ENCODE results near the gene ANKRD63.

The ANKRD63 gene

DNA sequence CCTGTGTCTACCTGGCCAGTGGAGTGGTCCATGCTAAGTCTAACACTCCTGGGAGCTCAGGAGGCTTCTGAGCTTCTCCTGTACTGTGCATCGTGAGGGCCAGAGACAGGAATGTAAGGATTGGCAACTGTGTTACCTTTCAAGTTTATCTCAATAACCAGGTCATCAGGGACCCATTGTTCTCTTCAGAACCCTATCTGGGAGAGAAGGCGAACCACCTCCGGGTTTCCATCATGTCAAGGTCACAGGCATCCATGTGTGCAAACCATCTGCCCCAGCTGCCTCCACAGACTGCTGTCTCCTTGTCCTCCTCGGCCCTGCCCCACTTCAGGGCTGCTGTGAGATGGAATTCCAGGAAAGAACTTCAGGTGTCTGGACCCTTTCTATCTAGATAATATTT is 5.9 kb downstream of the ANKRD63 start:
- no peak for DNase-seq

DNA sequence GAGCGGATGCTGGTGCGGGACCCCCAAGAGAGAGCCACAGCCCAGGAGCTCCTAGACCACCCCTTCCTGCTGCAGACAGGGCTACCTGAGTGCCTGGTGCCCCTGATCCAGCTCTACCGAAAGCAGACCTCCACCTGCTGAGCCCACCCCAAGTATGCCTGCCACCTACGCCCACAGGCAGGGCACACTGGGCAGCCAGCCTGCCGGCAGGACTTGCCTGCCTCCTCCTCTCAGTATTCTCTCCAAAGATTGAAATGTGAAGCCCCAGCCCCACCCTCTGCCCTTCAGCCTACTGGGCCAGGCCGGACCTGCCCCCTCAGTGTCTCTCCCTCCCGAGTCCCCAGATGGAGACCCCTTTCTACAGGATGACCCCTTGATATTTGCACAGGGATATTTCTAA is 6.9 kb downstream of the ANKRD63 start:
- no peak for DNase-seq

DNA sequence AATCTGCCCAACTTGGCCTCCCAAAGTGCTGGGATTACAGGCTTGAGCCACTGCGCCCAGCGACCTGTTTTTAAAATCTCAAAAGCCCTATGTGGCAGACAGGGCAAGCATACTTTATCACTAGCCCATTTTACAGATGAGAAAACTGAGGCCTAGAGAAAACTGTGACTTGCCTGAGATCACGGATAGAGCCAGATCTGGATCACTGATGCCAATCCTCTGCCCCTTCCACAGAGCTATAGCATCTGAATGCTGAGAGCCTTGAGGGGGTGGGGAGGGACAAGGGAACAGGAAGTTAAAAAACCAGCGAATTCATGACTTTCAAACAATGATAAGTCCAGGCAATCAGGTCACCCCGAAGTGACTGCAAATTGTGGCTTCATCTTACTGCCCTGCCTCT is 7.3 kb downstream of the ANKRD63 start:
- no peak for DNase-seq

DNA sequence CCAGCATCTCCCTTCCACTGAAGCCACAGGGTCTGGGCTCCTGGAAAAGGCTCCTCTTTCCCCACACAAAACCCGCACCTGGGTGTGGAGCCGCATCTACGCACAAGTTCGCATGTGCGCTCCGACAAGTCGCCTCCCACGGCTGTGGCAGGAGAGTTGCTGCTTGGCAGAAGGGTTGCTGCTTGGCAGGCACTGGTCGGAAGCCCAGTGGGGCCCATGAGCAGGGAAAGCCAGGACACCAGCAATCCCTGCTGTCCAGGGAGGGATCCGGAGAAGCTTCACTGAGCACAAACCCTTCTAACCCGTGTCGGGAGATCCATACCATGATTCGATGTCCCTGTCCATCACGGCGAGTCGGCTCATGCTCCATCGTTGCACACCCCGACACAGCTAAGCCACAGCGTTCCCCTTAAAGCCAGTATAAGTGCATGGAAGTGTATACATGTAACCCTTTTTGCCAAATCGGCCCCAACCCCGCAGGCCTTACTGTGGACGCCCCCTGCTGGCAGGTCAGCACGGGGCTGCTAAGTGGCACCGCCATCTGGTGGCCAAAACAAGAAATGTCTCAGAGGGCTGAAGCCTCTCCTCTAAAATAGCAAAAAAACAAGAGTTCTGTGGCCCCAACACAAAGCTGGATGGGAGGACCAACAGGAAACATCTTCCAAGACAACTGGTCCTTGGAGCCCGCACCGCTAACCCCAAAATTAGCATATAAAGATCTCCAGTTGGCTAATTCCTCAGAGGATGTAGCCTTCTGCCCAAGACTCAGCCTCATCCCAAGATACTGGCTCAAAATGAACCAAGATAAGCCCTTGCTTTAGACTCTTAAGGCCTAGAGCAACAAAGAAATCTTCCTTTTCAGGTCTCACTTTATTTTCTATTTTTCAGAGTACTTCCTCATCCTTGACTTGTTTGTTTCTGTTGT is 8.3 kb downstream of the ANKRD63 start:
- DNase-seq, result peak; percentile 65

DNA sequence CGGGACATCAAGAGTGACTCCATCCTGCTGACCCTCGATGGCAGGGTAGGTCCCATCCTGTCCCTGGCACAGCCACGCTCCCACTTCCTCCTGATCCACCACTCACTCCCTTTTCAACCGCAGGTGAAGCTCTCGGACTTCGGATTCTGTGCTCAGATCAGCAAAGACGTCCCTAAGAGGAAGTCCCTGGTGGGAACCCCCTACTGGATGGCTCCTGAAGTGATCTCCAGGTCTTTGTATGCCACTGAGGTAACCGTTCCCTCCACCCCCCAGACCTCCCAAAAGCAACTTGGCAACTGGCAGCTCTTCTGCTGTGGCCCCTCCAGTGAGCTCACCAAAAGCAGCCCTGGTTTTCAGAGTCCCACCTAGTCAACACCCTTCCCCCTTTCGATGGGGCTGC is 9.4 kb downstream of the ANKRD63 start:
- no peak for DNase-seq

DNA sequence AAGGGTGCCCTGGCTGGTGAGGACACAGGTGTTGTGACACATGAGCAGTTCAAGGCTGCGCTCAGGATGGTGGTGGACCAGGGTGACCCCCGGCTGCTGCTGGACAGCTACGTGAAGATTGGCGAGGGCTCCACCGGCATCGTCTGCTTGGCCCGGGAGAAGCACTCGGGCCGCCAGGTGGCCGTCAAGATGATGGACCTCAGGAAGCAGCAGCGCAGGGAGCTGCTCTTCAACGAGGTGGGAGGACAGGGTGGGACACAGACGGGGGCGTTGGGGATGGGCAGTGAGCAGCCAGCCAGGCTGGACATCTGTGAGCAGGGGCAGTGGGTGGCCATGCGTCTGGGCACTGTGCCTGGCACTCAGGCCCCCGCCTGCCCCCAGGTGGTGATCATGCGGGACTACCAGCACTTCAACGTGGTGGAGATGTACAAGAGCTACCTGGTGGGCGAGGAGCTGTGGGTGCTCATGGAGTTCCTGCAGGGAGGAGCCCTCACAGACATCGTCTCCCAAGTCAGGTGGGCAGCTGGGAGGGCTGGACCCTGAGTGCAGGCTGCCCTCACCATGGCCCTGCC is 10.3 kb downstream of the ANKRD63 start:
- DNase-seq, result no peak

DNA sequence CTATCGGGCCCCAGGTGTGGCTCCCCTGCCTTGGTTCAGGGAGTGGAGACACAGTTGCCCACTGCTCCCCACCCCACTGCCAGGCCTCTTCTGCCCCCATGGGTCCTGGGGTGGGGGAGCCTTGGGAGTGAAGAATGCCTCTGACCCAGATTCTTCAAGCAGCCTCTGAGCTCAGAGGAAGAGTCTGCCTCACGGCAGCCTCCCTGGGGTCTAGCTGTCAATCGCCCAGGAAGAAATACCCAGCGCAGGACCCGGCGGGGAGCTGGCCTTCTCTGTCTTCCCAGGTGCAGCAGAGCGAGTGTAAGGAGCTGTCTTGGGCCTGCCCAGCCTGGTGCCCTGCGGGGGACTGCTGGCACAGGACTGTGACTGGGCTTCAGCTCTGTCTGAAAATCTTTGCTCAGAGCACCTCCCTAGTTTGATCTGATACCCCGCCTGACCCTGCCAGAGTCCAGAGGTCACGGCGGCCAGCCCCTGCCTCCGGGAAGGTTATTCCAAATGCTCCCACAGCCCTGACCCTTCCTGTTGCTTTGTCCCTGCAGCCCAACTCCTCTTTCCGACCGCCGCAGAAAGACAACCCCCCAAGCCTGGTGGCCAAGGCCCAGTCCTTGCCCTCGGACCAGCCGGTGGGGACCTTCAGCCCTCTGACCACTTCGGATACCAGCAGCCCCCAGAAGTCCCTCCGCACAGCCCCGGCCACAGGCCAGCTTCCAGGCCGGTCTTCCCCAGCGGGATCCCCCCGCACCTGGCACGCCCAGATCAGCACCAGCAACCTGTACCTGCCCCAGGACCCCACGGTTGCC is 11.0 kb downstream of the ANKRD63 start:
- no peak for DNase-seq

DNA sequence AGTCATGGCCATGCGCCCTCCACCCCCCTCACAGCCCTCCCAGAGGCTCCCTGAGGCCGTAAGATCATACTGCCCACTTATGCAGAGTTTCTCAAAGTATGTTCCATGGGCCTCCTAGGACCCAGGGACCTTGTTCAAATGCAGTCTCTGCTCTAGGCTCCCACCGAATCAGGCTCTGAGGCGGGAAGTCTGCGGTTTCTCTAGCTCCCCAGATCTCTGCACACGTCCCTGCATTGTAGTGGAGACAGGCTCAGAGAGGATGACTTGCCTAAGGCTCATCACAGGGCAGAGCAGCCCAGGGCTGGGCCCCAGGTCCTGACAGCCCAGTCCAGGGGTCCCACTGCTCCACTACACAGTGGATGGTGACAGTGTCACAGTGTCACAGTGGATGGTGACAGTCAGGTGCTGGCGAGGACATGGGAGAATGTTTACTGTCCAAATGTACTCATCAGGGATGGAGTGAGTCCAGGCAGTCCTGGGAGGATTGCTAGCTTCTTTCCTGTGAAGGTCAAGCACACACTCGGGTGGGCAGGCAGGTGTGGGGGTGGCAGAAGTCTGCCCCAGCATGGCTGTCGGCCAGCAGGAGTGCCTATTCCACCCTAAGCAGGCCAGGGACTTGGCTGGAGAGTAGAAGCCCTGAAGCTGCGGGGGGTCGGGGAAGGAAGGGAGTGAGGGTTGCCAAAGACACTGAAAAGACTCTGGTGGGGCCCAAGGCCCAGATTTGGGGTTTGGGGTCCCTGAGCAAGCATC is 12.4 kb downstream of the ANKRD63 start:
- no peak for DNase-seq

DNA sequence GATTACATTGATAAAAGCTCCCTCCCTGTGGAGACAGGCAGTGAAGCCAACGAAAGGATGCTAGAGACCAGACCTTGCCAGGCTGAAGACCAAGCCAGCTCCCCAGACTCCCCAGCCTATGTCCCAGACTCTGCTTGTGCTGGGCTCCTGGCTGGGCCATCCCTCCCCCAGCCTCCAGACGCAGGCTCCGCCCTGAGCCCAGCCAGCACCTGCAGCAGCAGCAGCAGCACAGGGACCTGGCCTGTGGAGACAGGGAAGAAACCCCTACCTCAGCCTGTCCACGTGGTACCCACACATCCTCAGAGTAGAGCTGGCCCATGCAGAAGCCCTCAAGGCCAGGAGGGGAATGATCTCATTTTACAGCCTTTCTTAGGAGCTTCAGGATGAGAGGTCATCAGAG is 13.3 kb downstream of the ANKRD63 start:
- no peak for DNase-seq

DNA sequence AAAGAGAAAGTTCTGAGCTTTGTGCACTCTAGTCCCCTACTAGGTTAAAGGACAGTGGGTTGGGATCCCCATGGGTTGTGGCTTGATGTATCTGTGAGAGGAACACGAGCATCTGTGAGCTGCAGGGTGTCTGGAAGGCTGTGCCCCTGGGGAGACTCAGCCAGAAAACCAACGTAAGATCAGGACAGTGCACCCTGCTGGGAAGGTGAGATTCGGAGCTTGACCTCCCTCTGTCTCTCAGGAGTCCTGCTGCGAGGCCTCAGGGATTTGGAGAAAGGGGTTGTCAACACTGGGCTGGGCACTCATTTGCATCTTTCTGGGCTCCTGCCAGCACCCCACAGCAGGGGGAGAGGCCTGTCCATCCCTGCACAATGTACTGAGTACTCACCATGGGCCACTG is 15.2 kb downstream of the ANKRD63 start:
- DNase-seq, result no peak

DNA sequence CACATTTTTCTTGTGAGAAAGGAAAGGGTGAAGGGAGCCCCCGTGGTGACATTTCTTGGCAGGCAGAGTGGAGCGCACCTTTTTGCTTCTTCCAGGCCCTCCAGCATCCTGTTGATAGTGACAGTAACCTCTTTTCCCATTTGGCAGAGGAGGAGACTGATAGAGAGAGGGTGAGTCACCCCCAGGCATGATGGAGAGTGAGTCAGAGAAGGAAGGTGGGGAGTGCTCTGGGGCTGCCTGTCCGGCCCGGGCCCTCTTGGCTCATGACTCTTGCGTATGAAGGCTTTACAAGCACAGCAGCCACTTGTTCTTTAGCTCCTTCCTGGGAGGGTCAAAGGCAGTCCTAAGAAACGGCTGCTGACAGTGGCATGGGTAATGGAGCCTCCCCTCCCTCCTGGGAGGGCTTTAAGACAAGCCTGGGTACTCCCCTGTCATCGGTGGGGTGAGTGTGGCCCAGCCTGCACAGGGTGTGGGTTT is 16.0 kb downstream of the ANKRD63 start:
- no peak for DNase-seq

DNA sequence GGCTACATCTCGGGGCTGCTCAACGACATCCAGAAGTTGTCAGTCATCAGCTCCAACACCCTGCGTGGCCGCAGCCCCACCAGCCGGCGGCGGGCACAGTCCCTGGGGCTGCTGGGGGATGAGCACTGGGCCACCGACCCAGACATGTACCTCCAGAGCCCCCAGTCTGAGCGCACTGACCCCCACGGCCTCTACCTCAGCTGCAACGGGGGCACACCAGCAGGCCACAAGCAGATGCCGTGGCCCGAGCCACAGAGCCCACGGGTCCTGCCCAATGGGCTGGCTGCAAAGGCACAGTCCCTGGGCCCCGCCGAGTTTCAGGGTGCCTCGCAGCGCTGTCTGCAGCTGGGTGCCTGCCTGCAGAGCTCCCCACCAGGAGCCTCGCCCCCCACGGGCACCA is 17.0 kb downstream of the ANKRD63 start:
- DNase-seq, result no peak

DNA sequence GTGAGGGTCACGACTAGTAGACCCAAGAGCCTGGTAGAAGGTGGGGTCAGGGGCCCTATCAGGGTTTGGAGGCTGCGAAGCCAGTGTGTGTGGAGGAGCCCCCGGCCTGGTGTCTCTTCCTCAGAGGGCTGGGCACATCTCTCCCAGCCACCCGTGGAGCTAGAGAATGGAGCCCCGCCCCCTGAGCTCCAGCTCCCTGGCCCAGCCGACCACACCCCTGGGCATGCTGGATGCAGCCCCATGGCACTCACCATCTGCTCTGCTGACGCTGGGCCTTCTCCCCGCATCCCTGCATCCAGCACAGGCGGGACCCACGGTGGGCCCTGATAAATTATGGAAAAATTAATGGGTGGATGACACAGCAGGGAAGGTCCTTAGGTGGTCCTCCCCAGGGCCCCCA is 17.5 kb downstream of the ANKRD63 start:
- no peak for DNase-seq

DNA sequence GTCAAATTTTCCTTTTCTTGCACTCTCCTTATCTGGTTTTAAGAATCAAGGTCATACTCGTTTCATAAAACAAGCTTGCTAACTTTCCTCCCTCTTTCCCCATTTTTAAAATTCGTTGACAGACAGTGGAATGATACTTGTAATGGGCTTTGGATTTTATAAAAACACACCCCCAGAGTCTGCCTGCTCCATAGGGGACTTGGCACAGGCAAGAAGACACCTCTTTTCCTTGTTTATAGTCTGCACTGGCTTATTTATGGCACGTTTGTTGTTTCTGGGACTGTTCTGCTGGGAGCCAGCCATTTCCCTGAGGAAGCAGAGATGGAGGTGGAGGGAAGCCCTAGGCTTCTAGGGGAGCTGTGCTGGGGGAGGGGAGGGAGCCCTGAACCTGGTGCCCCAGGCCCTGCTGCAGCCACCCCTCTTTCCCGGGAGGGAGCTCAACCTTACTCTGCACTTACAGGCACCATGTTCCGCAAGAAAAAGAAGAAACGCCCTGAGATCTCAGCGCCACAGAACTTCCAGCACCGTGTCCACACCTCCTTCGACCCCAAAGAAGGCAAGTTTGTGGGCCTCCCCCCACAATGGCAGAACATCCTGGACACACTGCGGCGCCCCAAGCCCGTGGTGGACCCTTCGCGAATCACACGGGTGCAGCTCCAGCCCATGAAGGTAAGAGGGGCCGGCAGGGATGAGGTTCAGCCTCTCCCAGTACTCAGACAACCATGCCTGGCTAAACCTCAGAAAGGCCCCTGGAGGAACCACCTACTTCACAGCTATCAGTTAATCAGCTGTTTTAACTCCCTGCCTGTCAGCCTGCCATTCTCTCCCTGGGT is 18.3 kb downstream of the ANKRD63 start:
- DNase-seq, result no peak

DNA sequence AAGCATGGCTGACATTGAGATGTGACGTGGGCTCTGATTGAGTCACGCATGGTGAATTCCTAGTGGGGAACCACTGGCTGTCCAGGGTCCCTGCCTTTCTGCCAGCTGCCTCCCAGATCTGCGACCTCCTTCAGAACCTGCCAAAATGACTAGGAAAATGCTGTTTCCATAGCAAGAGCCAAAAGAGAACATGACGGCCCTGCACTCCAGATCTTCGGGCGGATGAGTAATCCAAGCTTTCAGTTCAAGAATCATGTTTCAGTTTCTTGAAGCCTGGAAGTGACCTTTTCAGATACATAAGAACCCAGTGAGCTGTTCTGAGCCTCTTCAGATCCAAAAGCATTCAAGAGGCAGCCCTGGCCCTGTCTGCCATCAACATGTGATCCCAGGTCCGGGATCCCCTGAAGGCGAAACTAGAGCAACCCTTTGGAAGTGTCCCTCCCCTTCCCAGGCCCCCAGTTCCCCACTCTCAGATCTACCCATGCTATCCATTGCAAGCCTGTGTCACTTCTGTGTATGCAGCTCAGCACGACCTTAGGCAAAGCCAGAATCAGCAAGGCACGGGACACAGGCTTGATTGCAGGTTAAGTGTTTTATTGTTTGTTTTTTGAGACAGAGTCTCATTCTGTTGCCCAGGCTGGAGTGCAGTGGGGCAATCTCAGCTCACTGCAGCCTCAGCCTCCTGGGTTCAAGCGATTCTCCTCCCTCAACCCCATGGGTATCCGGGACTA is 19.7 kb downstream of the ANKRD63 start:
- no peak for DNase-seq

DNA sequence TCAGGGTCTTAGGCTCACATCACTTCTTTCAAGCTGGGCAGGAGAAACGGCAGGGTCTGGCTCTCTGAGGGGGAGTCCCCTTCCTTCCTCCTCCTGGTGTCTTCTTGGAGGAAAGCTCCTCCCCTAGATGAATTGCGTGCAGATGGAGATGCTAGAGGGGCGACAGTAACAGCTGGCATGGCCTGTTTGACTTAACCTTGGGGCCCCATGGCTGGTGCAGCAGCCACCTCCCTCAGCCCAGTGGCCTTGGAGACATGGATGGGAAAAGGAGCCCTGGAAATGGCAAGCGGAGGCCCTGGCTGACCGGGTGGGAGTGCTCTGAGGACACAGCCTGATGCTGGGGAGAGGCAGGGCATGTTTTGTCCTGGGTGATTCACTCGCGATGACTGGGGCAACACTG is 23.8 kb downstream of the ANKRD63 start:
- no peak for DNase-seq

DNA sequence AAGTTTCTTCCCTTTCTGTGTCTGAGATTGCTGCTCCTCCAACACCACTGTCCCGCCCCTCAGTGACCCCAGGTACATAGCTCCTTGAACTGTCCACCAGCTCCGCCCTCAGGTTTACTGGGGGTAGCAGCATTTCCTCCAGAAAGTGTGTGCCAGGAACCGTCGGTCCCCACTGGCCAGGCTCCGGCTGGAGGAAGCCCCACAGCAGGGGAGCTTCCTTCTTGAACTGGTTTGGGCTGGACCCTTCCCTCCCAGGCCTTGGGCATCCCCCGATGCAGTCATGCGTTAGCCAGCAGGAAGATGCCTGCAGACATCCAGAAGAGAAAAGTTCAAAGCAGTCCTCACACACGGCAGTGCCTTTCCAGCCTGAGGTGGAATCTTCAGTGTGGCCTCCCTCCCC is 24.3 kb downstream of the ANKRD63 start:
- no peak for DNase-seq

DNA sequence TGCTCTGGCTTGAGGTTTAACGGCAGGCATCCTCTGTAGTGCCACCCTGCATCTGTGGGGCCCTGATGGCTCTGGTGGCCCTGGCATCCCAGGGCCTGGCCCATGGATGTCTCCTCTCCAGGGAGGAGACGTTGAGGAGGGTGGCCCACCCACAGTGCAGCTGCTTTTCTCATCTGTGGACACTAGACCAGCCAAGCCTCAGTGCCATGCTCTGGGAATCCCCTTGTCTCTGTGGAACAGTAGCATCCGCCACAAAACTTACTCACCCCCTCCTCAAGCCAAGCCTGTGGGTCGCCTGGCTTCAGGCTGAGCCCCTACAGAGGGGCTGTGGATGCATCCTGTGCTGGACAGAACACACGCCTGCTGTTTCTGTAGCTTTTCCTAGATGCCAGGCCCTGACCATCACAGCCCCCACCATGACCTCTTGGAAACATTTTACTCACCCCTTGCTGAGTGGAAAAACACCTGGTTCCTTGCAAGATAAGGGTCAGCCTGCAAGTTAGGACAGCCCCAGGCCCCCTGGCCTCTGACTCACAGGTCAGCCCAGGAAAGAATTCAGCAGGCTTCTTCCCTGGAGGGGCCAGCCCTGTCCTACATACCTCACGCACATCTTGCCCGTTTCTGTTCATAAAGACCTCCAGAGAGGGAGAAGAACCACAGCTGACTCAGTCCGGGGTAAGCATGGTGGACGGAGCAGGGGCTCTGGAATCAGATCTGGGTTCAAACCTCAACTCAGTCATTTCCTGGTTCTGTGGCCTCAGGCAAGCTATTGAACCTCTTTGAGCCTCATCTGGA is 25.0 kb downstream of the ANKRD63 start:
- no peak for DNase-seq

DNA sequence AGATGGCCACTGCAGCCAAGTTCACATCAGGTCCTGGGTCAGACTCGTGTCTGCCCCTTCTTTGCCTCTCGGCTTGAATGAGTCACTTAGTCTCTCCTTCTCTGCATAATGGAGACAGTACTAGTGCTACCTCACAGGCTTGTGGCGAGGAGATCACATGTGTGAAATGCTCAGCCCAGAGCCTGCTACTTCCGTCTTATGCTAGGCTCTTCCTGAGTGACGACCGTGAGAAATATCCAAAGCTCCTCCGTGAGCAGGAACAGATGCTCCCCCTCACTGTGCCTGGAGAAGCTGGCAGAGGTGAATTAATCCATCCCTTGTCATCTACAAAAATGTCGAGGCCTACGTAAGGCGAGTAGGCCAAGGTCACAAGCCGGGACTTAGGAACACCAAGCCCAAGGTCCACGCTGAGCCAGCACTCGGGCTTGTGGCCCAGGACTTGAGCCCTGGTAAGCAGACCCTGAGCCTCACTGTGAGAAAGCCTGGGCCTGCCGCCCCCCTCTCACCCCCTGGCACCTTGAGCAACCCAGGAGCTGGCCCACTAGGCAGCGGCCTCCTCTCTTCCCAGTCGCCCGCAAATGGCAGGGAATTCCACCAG is 26.1 kb downstream of the ANKRD63 start:
- no peak for DNase-seq

DNA sequence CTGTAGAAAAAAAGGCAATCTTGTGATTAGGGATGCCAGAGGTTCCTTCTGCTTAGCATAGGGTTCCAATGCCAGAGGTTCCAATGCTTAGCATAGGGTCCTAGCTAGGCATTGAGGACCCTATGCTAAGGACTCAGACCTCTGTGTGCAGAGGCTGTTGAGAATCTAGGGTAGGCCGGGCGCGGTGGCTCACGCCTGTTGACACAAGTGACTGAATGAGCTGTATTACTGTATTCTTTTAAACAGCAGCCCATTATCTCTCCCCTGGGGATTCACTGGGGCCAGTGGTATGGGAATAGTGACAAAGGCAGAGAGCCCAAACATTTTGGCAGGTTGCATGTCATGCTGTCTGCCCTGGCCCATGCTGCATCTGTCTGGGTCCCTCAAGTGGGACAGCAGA is 27.8 kb downstream of the ANKRD63 start:
- DNase-seq, result no peak

All from NCI-H2107 (cell line).